GM23338 (cell line): Measurements from ENCODE around the gene SYNPO2. TPM values are rescaled to one million over a fixed set of nuclear protein-coding genes. Genes with fewer than 3 reads are reported as not detected.

Experiments used
- ATAC-seq: fragments of 200-7000 bp; cut with Tn5 transposase; 3 replicates; pipeline ENCODE4 v1.9.1; 2020
- DNase-seq: peaks from one replicate; pipeline ENCODE4 v3.0.0-alpha.2; 2015; ENCODE audit warnings: low spot score
- H2AFZ ChIP-seq: fragments of 200-600 bp; sonication (generic); 2 replicates; pipeline ENCODE4 v1.8.0; 2016; ENCODE audit warnings: antibody characterized with exemption, mild to moderate bottlenecking, moderate library complexity
- H3F3A ChIP-seq: fragments of 200-600 bp; sonication (generic); replicated peaks from 2 replicates; pipeline ENCODE4 v1.8.0; 2017; ENCODE audit warnings: antibody characterized with exemption, mixed run types, low read depth
- H3K27ac ChIP-seq: fragments of 200-600 bp; sonication (generic); 2 replicates; pipeline ENCODE4 v1.6.1; 2016; ENCODE audit warnings: low read depth
- H3K27me3 ChIP-seq: fragments of 200-600 bp; sonication (generic); 2 replicates; pipeline ENCODE4 v1.8.0; 2016; ENCODE audit warnings: mild to moderate bottlenecking, mixed run types, moderate library complexity; ENCODE audit not compliant: insufficient read depth
- H3K36me3 ChIP-seq: fragments of 200-600 bp; sonication (generic); 2 replicates; pipeline ENCODE4 v1.8.0; 2016; ENCODE audit warnings: mild to moderate bottlenecking; ENCODE audit not compliant: insufficient read depth
- H3K4me1 ChIP-seq: fragments of 200-600 bp; sonication (generic); 2 replicates; pipeline ENCODE4 v1.8.0; 2016; ENCODE audit warnings: mild to moderate bottlenecking, moderate library complexity; ENCODE audit not compliant: insufficient read depth
- H3K4me2 ChIP-seq: fragments of 200-600 bp; sonication (generic); 2 replicates; pipeline ENCODE4 v1.7.1; 2017; ENCODE audit warnings: mixed run types
- H3K4me3 ChIP-seq: fragments of 200-600 bp; sonication (generic); 2 replicates; pipeline ENCODE4 v1.6.1; 2016; ENCODE audit warnings: mixed run types
- H3K79me2 ChIP-seq: fragments of 200-600 bp; sonication (generic); replicated peaks from 2 replicates; pipeline ENCODE4 v1.8.0; 2017; ENCODE audit warnings: mild to moderate bottlenecking; ENCODE audit not compliant: insufficient read depth
- H3K9me2 ChIP-seq: fragments of 200-600 bp; sonication (generic); 2 replicates; pipeline ENCODE4 v1.8.0; 2017; ENCODE audit not compliant: insufficient read depth
- H4K20me1 ChIP-seq: fragments of 200-600 bp; sonication (generic); replicated peaks from 2 replicates; pipeline ENCODE4 v1.8.0; 2017; ENCODE audit warnings: mild to moderate bottlenecking; ENCODE audit not compliant: insufficient read depth
- H3K27ac Mint-ChIP-seq: 2 replicates; pipeline ENCODE4 v1.8.0; 2020; ENCODE audit warnings: inconsistent platforms, mild to moderate bottlenecking, moderate library complexity, mixed read lengths
- H3K27me3 Mint-ChIP-seq: 3 replicates; pipeline ENCODE4 v1.8.0; 2022; ENCODE audit warnings: low read depth, mild to moderate bottlenecking, moderate library complexity, mixed read lengths, inconsistent platforms; ENCODE audit not compliant: insufficient read depth, poor library complexity
- H3K36me3 Mint-ChIP-seq: 3 replicates; pipeline ENCODE4 v1.8.0; 2021; ENCODE audit warnings: low read depth, mild to moderate bottlenecking, inconsistent platforms, moderate library complexity, mixed read lengths
- H3K4me1 Mint-ChIP-seq: 3 replicates; pipeline ENCODE4 v1.8.0; 2020; ENCODE audit warnings: mild to moderate bottlenecking, inconsistent platforms, mixed read lengths
- H3K4me3 Mint-ChIP-seq: 3 replicates; pipeline ENCODE4 v1.8.0; 2021; ENCODE audit warnings: moderate library complexity, mild to moderate bottlenecking, inconsistent platforms, mixed read lengths
- H3K9me3 Mint-ChIP-seq: 3 replicates; pipeline ENCODE4 v1.8.0; 2020; ENCODE audit warnings: moderate library complexity, mild to moderate bottlenecking, inconsistent platforms, mixed read lengths
- EZH2 ChIP-seq: fragments of 200-600 bp; sonication (generic); IDR thresholded peaks from one replicate; pipeline ENCODE4 v1.8.0; 2017; ENCODE audit warnings: antibody characterized with exemption, mild to moderate bottlenecking, low read depth; ENCODE audit not compliant: unreplicated experiment
- EZH2phosphoT487 ChIP-seq: fragments of 200-600 bp; sonication (generic); IDR thresholded peaks from one replicate; pipeline ENCODE4 v1.8.1; 2018; ENCODE audit warnings: antibody characterized with exemption; ENCODE audit not compliant: unreplicated experiment
- JUNB ChIP-seq: IDR thresholded peaks from one replicate; pipeline ENCODE4 v1.6.1; 2016; ENCODE audit warnings: antibody characterized with exemption; ENCODE audit not compliant: unreplicated experiment
- NANOG ChIP-seq: IDR thresholded peaks from 2 replicates; pipeline ENCODE4 v1.6.1; 2016; ENCODE audit warnings: antibody characterized with exemption, borderline replicate concordance
- STAT1 ChIP-seq: IDR thresholded peaks from one replicate; pipeline ENCODE4 v1.6.1; 2016; ENCODE audit warnings: antibody characterized with exemption; ENCODE audit not compliant: unreplicated experiment
- ZNF114 ChIP-seq: fragments of 250-450 bp; sonication (Bioruptor Pico); IDR thresholded peaks from 2 replicates; pipeline ENCODE4 v1.5.0; 2020; ENCODE audit warnings: mild to moderate bottlenecking, moderate library complexity
- ZNF331 ChIP-seq: fragments of 250-450 bp; sonication (Bioruptor Pico); IDR thresholded peaks from 2 replicates; pipeline ENCODE4 v1.5.0; 2020; ENCODE audit warnings: low read depth, mild to moderate bottlenecking, moderate library complexity
- polyA plus RNA-seq: library from polyadenylated mRNA; unstranded; fragments of >200 nt; fragmentation: Nextera tagmentation; extraction: Ambion mirVana; gene quantifications from 2 replicates; pipeline ENCODE4 v1.2.1, GENCODE V29; 2016
- total RNA-seq: library from RNA; depleted of rRNA; stranded (reverse); fragments of >200 nt; shearing (Covaris generic); gene quantifications from 2 replicates; pipeline ENCODE4 v1.2.3, GENCODE V29; 2014
- TF ChIP-seq, protein P1 (sequence below): fragments of 250-450 bp; sonication (Bioruptor Pico); IDR thresholded peaks from 2 replicates; pipeline ENCODE4 v1.5.0; 2020; ENCODE audit warnings: mild to moderate bottlenecking, moderate library complexity
- TF ChIP-seq, protein P2 (sequence below): IDR thresholded peaks from one replicate; pipeline ENCODE4 v1.6.1; 2018; ENCODE audit warnings: antibody characterized with exemption; ENCODE audit not compliant: unreplicated experiment
- TF ChIP-seq, protein P3 (sequence below), 2 experiments: fragments of 200-600 bp in 1 of 2; sonication (generic) in 1 of 2; conservative IDR thresholded peaks; 2 replicates each; pipeline versions ENCODE4 v1.5.1 to v1.6.1; 2016 to 2017; ENCODE audit warnings: antibody characterized with exemption in 2 of 2, low read depth in 2 of 2, mild to moderate bottlenecking in 2 of 2, moderate library complexity in 1 of 2
- TF ChIP-seq, protein P4 (sequence below): IDR thresholded peaks from 2 replicates; pipeline ENCODE4 v1.6.1; 2016; ENCODE audit warnings: antibody characterized with exemption

SYNPO2 gene
- total and polyA plus RNA-seq, 2 experiments from 2014 or later: 2.1 to 3.4 TPM

DNA sequence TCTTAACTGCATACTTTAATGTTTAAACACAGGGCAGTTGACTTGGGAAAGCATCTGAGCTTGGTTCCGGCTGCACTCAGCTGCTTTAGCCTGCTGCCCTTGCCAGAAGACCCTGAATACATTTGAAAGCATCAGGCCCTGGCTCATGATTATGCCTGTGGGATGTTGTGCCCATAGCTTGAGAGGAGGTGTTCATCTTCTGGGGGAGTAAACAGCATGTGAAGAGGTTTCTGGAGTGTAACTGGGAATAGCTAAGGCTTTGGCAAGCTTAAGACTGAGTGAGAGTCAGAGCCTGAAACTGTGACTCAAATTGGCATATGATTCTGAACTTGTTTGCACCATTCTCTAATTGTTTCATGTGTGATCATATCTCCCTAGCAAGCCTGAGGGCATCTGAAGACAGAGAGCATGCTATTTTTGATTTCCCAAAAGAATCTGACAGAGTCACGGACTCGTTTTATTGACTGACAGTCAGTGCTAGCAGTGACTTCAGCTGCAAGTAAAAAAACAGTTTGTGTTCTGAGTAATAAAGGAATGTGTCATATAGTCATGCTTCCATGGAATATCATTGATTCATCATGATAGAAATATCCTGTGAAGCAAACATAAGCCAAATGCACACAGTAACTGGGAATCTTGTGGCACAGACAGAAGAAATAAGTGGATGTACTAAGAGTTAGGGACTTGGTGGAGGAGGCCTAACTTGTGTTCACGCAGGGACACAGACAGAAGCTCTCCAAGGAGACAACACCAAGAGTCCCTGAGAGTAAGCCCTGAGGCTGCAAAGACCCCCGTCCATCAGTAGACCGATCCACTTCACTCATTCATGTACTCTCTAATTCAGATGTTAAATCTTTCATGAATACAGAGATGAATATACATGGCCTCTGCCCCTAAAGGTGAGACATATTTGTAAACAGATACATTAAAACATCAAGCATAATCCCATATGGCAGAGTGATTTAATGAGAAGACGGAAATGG is 100.7 kb downstream of the SYNPO2 start:
- ATAC-seq (no peak), DNase-seq (no peak)
- Histone ChIP-seq H3K4me1 (peaks cover 11% of the 10 kb centered on the region), H3K27me3 (no peaks in the 10 kb centered on the region), H3F3A (no peaks in the 10 kb centered on the region), H3K36me3 (no peaks in the 10 kb centered on the region), H2AFZ (no peak overlapping the region), H4K20me1 (no peaks in the 10 kb centered on the region), H3K9me2 (peaks cover 9% of the 10 kb centered on the region), H3K27ac (no peak overlapping the region), H3K4me3 (no peak overlapping the region), H3K79me2 (no peaks in the 10 kb centered on the region), H3K4me2 (no peak overlapping the region)
- Mint-ChIP-seq H3K9me3 (no peaks in the 10 kb centered on the region; the same call in 2 of the 3 replicates), H3K4me3 (no peak overlapping the region), H3K27ac (no peak overlapping the region; the same call in 1 of the 2 replicates), H3K27me3 (no peaks in the 10 kb centered on the region), H3K36me3 (no peaks in the 10 kb centered on the region), H3K4me1 (peaks cover 11% of the 10 kb centered on the region)
- no peak for TF ChIP-seq JUNB
- no peak for TF ChIP-seq ZNF114
- TF ChIP-seq, protein P1, sequence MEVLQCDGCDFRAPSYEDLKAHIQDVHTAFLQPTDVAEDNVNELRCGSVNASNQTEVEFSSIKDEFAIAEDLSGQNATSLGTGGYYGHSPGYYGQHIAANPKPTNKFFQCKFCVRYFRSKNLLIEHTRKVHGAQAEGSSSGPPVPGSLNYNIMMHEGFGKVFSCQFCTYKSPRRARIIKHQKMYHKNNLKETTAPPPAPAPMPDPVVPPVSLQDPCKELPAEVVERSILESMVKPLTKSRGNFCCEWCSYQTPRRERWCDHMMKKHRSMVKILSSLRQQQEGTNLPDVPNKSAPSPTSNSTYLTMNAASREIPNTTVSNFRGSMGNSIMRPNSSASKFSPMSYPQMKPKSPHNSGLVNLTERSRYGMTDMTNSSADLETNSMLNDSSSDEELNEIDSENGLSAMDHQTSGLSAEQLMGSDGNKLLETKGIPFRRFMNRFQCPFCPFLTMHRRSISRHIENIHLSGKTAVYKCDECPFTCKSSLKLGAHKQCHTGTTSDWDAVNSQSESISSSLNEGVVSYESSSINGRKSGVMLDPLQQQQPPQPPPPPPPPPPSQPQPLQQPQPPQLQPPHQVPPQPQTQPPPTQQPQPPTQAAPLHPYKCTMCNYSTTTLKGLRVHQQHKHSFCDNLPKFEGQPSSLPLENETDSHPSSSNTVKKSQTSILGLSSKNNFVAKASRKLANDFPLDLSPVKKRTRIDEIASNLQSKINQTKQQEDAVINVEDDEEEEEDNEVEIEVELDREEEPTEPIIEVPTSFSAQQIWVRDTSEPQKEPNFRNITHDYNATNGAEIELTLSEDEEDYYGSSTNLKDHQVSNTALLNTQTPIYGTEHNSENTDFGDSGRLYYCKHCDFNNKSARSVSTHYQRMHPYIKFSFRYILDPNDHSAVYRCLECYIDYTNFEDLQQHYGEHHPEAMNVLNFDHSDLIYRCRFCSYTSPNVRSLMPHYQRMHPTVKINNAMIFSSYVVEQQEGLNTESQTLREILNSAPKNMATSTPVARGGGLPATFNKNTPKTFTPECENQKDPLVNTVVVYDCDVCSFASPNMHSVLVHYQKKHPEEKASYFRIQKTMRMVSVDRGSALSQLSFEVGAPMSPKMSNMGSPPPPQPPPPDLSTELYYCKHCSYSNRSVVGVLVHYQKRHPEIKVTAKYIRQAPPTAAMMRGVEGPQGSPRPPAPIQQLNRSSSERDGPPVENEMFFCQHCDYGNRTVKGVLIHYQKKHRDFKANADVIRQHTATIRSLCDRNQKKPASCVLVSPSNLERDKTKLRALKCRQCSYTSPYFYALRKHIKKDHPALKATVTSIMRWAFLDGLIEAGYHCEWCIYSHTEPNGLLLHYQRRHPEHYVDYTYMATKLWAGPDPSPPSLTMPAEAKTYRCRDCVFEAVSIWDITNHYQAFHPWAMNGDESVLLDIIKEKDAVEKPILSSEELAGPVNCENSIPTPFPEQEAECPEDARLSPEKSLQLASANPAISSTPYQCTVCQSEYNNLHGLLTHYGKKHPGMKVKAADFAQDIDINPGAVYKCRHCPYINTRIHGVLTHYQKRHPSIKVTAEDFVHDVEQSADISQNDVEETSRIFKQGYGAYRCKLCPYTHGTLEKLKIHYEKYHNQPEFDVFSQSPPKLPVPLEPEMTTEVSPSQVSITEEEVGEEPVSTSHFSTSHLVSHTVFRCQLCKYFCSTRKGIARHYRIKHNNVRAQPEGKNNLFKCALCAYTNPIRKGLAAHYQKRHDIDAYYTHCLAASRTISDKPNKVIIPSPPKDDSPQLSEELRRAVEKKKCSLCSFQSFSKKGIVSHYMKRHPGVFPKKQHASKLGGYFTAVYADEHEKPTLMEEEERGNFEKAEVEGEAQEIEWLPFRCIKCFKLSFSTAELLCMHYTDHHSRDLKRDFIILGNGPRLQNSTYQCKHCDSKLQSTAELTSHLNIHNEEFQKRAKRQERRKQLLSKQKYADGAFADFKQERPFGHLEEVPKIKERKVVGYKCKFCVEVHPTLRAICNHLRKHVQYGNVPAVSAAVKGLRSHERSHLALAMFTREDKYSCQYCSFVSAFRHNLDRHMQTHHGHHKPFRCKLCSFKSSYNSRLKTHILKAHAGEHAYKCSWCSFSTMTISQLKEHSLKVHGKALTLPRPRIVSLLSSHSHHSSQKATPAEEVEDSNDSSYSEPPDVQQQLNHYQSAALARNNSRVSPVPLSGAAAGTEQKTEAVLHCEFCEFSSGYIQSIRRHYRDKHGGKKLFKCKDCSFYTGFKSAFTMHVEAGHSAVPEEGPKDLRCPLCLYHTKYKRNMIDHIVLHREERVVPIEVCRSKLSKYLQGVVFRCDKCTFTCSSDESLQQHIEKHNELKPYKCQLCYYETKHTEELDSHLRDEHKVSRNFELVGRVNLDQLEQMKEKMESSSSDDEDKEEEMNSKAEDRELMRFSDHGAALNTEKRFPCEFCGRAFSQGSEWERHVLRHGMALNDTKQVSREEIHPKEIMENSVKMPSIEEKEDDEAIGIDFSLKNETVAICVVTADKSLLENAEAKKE (CRISPR knock-in tag): no peak
- TF ChIP-seq EZH2phosphoT487: no peak
- no peak for TF ChIP-seq ZNF331 (CRISPR knock-in tag)
- TF ChIP-seq EZH2: no peak
- no peak for TF ChIP-seq STAT1
- TF ChIP-seq NANOG: no peak
- TF ChIP-seq, protein P2, sequence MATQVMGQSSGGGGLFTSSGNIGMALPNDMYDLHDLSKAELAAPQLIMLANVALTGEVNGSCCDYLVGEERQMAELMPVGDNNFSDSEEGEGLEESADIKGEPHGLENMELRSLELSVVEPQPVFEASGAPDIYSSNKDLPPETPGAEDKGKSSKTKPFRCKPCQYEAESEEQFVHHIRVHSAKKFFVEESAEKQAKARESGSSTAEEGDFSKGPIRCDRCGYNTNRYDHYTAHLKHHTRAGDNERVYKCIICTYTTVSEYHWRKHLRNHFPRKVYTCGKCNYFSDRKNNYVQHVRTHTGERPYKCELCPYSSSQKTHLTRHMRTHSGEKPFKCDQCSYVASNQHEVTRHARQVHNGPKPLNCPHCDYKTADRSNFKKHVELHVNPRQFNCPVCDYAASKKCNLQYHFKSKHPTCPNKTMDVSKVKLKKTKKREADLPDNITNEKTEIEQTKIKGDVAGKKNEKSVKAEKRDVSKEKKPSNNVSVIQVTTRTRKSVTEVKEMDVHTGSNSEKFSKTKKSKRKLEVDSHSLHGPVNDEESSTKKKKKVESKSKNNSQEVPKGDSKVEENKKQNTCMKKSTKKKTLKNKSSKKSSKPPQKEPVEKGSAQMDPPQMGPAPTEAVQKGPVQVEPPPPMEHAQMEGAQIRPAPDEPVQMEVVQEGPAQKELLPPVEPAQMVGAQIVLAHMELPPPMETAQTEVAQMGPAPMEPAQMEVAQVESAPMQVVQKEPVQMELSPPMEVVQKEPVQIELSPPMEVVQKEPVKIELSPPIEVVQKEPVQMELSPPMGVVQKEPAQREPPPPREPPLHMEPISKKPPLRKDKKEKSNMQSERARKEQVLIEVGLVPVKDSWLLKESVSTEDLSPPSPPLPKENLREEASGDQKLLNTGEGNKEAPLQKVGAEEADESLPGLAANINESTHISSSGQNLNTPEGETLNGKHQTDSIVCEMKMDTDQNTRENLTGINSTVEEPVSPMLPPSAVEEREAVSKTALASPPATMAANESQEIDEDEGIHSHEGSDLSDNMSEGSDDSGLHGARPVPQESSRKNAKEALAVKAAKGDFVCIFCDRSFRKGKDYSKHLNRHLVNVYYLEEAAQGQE: no peak
- TF ChIP-seq, protein P3, sequence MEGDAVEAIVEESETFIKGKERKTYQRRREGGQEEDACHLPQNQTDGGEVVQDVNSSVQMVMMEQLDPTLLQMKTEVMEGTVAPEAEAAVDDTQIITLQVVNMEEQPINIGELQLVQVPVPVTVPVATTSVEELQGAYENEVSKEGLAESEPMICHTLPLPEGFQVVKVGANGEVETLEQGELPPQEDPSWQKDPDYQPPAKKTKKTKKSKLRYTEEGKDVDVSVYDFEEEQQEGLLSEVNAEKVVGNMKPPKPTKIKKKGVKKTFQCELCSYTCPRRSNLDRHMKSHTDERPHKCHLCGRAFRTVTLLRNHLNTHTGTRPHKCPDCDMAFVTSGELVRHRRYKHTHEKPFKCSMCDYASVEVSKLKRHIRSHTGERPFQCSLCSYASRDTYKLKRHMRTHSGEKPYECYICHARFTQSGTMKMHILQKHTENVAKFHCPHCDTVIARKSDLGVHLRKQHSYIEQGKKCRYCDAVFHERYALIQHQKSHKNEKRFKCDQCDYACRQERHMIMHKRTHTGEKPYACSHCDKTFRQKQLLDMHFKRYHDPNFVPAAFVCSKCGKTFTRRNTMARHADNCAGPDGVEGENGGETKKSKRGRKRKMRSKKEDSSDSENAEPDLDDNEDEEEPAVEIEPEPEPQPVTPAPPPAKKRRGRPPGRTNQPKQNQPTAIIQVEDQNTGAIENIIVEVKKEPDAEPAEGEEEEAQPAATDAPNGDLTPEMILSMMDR (conservative IDR thresholded peaks at IDR 0.05; ENCODE audit: low read depth in 2 of 2): no peak
- TF ChIP-seq, protein P4, sequence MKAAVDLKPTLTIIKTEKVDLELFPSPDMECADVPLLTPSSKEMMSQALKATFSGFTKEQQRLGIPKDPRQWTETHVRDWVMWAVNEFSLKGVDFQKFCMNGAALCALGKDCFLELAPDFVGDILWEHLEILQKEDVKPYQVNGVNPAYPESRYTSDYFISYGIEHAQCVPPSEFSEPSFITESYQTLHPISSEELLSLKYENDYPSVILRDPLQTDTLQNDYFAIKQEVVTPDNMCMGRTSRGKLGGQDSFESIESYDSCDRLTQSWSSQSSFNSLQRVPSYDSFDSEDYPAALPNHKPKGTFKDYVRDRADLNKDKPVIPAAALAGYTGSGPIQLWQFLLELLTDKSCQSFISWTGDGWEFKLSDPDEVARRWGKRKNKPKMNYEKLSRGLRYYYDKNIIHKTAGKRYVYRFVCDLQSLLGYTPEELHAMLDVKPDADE: no peak
